ENCODE data around the gene TNFSF9.

DNA sequence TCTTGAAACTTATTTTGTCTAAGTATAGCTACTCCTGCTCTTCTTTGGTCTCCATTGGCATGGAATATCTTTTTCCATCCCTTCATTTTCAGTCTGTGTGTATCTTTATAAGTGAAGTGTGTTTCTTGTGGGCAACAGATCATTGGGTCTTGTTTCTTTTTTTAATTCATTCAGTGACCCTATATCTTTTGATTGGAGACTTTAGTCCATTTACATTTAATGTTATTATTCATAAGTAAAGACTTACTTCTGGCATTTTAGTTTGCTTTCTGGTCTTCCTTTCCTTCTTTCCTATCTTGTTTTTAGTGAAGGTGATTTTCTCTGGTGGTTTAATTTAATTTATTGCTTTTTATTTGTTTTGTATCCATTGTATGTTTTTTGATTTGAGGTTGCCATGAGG lies 40.3 kb downstream of the TNFSF9 start:
- TF ChIP-seq, protein P1, sequence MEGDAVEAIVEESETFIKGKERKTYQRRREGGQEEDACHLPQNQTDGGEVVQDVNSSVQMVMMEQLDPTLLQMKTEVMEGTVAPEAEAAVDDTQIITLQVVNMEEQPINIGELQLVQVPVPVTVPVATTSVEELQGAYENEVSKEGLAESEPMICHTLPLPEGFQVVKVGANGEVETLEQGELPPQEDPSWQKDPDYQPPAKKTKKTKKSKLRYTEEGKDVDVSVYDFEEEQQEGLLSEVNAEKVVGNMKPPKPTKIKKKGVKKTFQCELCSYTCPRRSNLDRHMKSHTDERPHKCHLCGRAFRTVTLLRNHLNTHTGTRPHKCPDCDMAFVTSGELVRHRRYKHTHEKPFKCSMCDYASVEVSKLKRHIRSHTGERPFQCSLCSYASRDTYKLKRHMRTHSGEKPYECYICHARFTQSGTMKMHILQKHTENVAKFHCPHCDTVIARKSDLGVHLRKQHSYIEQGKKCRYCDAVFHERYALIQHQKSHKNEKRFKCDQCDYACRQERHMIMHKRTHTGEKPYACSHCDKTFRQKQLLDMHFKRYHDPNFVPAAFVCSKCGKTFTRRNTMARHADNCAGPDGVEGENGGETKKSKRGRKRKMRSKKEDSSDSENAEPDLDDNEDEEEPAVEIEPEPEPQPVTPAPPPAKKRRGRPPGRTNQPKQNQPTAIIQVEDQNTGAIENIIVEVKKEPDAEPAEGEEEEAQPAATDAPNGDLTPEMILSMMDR (IDR thresholded peaks at IDR 0.05), result no peak
- TF ChIP-seq POLR2A (IDR thresholded peaks at IDR 0.05), result no peak
